Measurements from ENCODE around the gene C1orf198.

The C1orf198 gene

GRCh38 chr1:230867903-230868735 is at the start of gene C1orf198:
TSS of gene C1orf198 (minus strand) at chr1:230868521. CDS start at chr1:230868512, 9 bp downstream.
- peak; percentile 55 for DNase-seq

- peak; percentile 76 for DNase-seq
Measured at GRCh38 chr1:230917284-230918135, 49.2 kb upstream of the C1orf198 start.

DNA sequence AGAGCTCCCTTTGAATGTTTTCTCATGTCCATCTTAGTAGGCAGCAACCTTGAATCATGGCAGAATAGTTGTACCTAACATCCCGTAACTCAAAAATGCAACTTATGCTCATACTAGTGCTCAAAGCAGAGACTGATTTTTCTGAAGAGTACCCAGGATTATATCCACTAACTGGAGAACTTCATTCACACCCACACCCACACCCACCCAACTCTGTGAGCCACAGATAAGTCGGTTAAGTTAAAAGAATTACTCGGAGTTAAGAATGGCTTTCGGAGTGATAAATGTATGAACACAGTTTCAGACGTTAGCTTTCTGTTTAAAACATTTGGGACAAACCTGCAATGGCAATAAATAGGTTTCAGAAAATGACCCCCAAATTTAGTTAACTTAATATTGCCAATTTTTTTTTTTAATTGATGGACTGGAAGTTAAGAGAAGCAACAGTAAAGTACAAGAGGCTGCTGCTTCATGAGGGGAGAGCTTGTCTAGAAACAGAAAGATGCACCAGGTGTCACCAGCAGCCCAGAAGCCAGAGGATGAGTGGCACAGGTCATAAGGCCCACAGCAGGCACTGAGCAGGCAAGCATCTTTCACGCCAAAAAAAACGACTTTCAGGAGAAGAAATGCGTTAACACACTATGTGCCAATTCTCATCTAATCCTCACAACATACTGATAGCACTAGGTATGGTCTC is 48.4 kb upstream of the C1orf198 start:
- DNase-seq = no peak

- DNase-seq = no peak
Measured at GRCh38 chr1:230915078-230915477, 46.8 kb upstream of the C1orf198 start.

DNA sequence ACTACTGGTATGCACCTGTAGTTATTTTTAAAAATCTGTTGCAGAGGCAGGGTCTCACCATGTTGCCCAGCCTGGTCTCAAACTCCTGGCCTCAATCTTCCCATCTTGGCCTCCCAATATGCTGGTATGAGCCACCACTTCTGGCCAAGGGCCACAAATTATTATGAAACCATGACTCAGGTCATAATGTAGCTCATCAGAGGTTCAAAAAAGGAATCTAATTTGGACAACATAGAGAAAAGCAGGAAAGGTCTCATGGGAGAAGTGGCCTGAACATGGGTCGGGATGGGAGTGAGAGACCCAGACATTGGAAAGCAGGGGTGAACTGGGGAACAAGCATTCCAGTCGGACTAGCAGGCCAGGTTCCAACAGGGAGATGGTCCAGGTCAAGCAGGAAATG is 45.2 kb upstream of the C1orf198 start:
- DNase-seq = no peak

DNA sequence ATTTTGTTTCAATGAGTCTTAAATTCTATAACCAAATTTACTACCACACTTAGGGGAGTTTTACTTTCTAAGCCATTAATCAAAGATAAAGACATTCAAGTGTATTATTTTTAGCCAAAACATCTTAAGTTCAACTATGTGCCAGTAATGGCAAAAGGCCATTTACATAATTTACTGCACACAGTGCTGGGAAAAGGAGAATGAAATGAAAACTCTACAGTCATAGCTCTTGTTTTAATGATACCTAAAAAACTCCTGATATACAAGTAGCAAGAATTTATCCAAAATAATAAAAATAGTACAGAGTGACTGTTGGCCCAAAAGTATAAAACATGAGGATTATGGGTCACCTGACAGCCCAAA is 42.4 kb upstream of the C1orf198 start:
- DNase-seq = no peak

GRCh38 chr1:230909974-230910754 is 41.8 kb upstream of the C1orf198 start:
- DNase-seq = no peak

- no peak for DNase-seq
Measured at GRCh38 chr1:230907472-230908205, 39.3 kb upstream of the C1orf198 start.

DNA sequence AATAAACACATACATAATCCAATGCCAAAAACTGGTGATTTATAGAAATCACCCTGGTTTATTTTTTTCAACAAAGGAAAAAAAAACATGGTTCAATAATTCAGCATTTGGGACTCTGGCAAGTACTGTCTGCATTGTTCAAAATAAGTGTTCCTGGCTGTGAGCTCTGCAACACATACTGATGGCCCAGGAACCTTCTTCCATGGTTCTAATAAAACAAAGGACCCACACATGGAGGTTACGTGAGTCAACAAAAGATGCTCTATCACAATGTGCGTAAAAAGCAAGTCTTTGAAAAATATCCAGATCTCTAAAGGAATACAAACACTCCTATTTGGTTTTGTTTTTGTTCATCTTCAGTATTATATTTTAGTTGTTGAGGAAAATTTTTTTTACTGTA is 37.9 kb upstream of the C1orf198 start:
- no peak for DNase-seq

GRCh38 chr1:230905733-230906132 is 37.4 kb upstream of the C1orf198 start:
- no peak for DNase-seq

DNA sequence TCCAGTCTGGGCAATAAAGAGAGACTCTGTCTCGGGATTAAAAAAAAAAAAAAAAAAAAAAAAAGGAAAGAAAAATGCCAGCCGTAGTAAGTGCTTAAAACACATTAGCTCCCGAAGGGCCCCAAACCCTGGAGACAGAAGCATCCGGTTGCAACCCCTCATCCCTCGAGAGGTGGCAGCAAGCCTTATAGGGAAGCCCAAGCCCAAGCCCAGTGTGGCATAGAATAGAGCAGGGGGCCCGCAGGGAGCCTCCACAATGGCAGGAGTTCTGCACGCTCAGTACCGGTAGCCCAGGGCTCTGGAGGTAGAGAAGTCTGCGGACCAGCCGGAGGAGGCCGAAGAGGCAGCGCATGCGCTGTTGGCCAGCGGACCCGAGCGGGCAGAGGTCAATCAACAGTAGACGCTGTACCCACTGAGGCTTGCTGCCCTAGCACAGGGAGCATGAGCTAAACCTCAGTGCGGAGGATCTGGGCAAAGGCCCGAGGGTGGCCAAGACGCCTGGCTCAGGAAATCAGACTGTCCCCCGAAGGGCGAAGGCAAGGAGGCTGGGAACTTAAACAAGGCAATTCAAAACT is 34.1 kb upstream of the C1orf198 start:
- DNase-seq = no peak

DNA sequence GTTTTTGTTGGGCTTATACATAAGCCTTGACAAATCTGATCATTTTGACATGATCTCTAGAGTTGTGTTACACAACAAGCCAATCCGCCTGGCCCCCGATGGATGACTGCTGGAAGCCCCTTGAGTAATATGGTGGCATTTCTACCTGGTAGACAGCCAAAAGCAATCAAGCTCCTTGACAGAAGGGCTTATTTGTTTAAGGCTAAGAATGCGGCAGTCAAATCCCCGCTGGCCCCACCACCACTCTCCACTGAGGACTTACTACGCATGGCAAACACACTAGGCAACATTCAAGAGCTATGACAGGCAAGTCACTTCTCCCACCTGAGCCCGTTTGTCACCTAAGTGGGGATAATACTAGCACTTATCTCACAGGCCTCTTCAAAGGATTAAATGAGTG is 33.4 kb upstream of the C1orf198 start:
- DNase-seq = no peak

DNA sequence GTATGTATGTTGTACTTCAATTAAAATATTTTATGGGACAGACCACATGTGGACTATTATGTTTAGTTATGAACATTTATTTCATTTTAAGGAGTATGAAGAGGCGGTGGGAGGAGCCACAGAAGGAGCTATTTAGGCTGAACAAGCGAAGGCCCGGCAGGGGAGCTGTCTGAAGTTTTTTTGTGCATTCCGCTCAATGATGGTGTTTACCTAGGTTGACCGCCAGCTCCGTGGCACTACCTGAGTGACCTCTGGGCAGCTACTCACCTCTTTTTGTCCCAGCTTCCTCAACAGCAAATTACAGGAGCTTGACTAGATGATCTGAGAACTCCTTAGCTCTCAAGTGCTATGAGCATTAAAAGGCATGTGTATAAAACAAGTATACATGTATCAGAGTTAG is 32.7 kb upstream of the C1orf198 start:
- DNase-seq = no peak

GRCh38 chr1:230899841-230900251 is 31.5 kb upstream of the C1orf198 start:
- DNase-seq = no peak

GRCh38 chr1:230898748-230899147 is 30.4 kb upstream of the C1orf198 start:
- no peak for DNase-seq

DNA sequence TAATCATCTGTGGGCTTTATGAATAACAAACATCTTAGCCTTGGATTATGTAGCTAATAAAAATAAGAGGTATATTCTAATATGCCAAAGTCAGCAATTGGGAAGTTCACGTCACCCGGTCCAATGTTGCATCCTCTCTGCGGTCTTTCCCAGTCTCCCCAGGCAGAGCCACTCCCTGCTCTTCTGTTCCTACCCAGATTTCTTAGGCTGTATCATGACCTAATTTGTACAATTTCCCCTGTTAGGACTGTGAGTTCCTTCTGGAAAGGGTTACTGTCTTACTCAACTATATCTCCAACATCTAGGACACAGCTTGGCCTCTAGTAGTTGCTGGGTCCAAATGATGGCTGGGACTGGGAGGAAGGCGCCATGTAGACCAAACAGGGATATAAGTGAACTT is 29.8 kb upstream of the C1orf198 start:
- DNase-seq = no peak

DNA sequence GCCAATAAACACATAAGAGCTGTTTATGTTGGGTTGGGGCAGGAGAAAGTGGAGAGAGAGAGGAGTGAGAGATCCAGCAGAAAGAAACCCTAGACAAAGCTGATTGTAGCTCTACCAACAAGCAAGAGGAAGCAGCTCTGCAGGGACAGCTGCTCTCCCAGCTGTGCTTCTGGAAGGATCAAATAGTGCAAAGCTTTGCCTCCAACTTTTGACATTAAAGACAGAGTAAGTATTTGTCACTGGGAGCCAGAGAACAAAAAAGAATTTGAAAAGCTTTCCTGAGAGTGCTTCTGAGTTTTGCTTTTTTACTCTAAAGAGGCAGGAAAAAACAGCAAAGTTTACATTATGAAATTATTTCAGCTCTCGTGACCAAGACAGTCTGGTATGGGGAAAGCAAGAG is 28.5 kb upstream of the C1orf198 start:
- DNase-seq = no peak

GRCh38 chr1:230895452-230895851 is 27.1 kb upstream of the C1orf198 start:
- DNase-seq = no peak

GRCh38 chr1:230894664-230895063 is 26.3 kb upstream of the C1orf198 start:
- DNase-seq = no peak

DNA sequence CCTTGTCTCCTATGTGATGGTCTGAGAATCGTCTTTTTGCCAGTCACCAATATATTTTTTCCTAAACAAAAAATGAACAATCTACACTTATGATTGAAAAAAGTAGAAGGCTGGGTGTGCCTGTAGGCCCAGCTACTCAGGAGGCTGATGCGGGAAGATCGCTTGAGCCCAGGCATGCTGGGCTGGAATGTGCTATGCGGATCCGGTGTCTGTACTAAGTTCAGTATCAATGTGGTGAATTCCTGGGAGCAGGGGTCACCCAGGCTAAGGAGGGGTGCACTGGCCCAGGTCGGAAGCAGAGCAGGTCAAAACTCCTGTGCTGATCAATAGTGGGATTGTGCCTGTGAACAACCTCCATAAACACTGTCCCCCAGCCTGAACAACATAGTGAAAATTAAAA is 25.7 kb upstream of the C1orf198 start:
- DNase-seq = no peak

GRCh38 chr1:230892018-230892491 is 23.7 kb upstream of the C1orf198 start:
- no peak for DNase-seq
